GM12878 (cell line): ENCODE data around the gene TNFSF4. TPM values are rescaled to one million over a fixed set of nuclear protein-coding genes. Genes with fewer than 3 reads are reported as not detected.

ENCODE experiments used
- BRCA1 ChIP-seq: IDR thresholded peaks from 2 replicates; pipeline ENCODE4 v1.6.1; 2011; ENCODE audit warnings: low read depth, low read length, improper control_type of control experiment
- CBFB ChIP-seq: IDR thresholded peaks from 2 replicates; pipeline ENCODE4 v1.6.1; 2016; ENCODE audit warnings: antibody characterized with exemption, low read depth
- CBX5 ChIP-seq: sonication (generic); IDR thresholded peaks from 2 replicates; pipeline ENCODE4 v1.6.1; 2016; ENCODE audit warnings: low read depth, moderate library complexity, mild to moderate bottlenecking, inconsistent platforms
- CHD4 ChIP-seq: fragments of 200-600 bp; sonication (generic); IDR thresholded peaks from 2 replicates; pipeline ENCODE4 v1.6.1; 2016; ENCODE audit warnings: mild to moderate bottlenecking
- EGR1 ChIP-seq, 2 experiments: IDR thresholded peaks; 1 replicate in 1 of 2; 2 replicates in 1 of 2; pipeline ENCODE4 v1.6.1; 2011 to 2012; ENCODE audit warnings: low read depth in 2 of 2, low read length in 2 of 2, borderline replicate concordance in 1 of 2, mild to moderate bottlenecking in 1 of 2, moderate library complexity in 1 of 2
- HCFC1 ChIP-seq: fragments of 150-350 bp; IDR thresholded peaks from 2 replicates; pipeline ENCODE4 v1.6.1; 2014; ENCODE audit warnings: low read length
- HDAC2 ChIP-seq: fragments of 200-600 bp; sonication (generic); IDR thresholded peaks from 2 replicates; pipeline ENCODE4 v1.6.1; 2017
- JUND ChIP-seq: IDR thresholded peaks from 2 replicates; pipeline ENCODE4 v1.6.1; 2012; ENCODE audit warnings: low read depth, mild to moderate bottlenecking, low read length, improper control_type of control experiment, moderate library complexity
- KAT2A ChIP-seq: conservative IDR thresholded peaks from 2 replicates; pipeline ENCODE4 v1.6.1; 2011; ENCODE audit warnings: low read depth, low read length; ENCODE audit not compliant: control insufficient read depth
- MEF2A ChIP-seq: IDR thresholded peaks from 2 replicates; pipeline ENCODE4 v1.6.1; 2011; ENCODE audit warnings: low read depth, mild to moderate bottlenecking, low read length, moderate library complexity; ENCODE audit not compliant: insufficient read depth
- MXI1 ChIP-seq: fragments of 150-350 bp; IDR thresholded peaks from 2 replicates; pipeline ENCODE4 v1.6.1; 2011; ENCODE audit warnings: low read depth, mild to moderate bottlenecking, inconsistent platforms, low read length, improper control_type of control experiment
- NBN ChIP-seq: fragments of 450-650 bp; IDR thresholded peaks from 2 replicates; pipeline ENCODE4 v1.6.1; 2016
- POU2F2 ChIP-seq: IDR thresholded peaks from 3 replicates; pipeline ENCODE4 v1.6.1; 2011; ENCODE audit warnings: low read depth, mild to moderate bottlenecking, low read length, borderline replicate concordance
- RAD21 ChIP-seq: IDR thresholded peaks from 2 replicates; pipeline ENCODE4 v1.6.1; 2011; ENCODE audit warnings: mild to moderate bottlenecking, low read depth, low read length, moderate library complexity; ENCODE audit not compliant: insufficient read depth
- STAT1 ChIP-seq: fragments of 450-650 bp; conservative IDR thresholded peaks from 2 replicates; pipeline ENCODE4 v1.6.1; 2014; ENCODE audit warnings: antibody characterized with exemption, mild to moderate bottlenecking
- SUPT20H ChIP-seq: IDR thresholded peaks from 2 replicates; pipeline ENCODE4 v1.6.1; 2011; ENCODE audit warnings: low read depth, mild to moderate bottlenecking, low read length, moderate library complexity, borderline replicate concordance; ENCODE audit not compliant: control insufficient read depth
- TCF3 ChIP-seq: IDR thresholded peaks from 2 replicates; pipeline ENCODE4 v1.6.1; 2012; ENCODE audit warnings: low read depth, mild to moderate bottlenecking, low read length, borderline replicate concordance; ENCODE audit not compliant: insufficient read depth
- YY1 ChIP-seq: IDR thresholded peaks from 2 replicates; pipeline ENCODE4 v1.6.1; 2011; ENCODE audit warnings: low read depth, mild to moderate bottlenecking, low read length
- ZBED1 ChIP-seq: IDR thresholded peaks from 2 replicates; pipeline ENCODE4 v1.6.1; 2016; ENCODE audit warnings: borderline replicate concordance
- ZSCAN29 ChIP-seq: fragments of 450-650 bp; IDR thresholded peaks from 2 replicates; pipeline ENCODE4 v1.6.1; 2017; ENCODE audit warnings: mild to moderate bottlenecking, moderate library complexity
- polyA plus RNA-seq, 11 experiments: library from polyadenylated mRNA; depleted of rRNA in 4 of 11; unstranded in 6 of 11; stranded (reverse) in 5 of 11; fragments of >200 nt; fragmentation: Nextera tagmentation in 4 of 11; fragmentation: Illumina TruSeq in 1 of 11; extraction: Ambion mirVana in 4 of 11; extraction: Trizol in 1 of 11; gene quantifications; 1 replicate in 1 of 11; 2 replicates in 10 of 11; pipeline versions ENCODE4 v1.2.1 to v1.2.3, GENCODE V29; 2011 to 2016; ENCODE audit warnings: inconsistent platforms in 2 of 11, missing spikeins in 2 of 11, low read depth in 1 of 11
- total RNA-seq, 4 experiments: library from RNA; depleted of rRNA in 3 of 4; stranded (reverse); fragments of >200 nt in 3 of 4; fragmentation: Illumina TruSeq in 1 of 4; extraction: Trizol in 1 of 4; gene quantifications; 2 replicates each; pipeline versions ENCODE4 v1.2.1 to v1.2.3, GENCODE V29; 2013 to 2021
- TF ChIP-seq, protein P1 (sequence below): fragments of 450-650 bp; IDR thresholded peaks from 2 replicates; pipeline ENCODE4 v1.6.1; 2016; ENCODE audit warnings: mild to moderate bottlenecking
- TF ChIP-seq, protein P2 (sequence below): IDR thresholded peaks from 2 replicates; pipeline ENCODE4 v1.6.1; 2012; ENCODE audit warnings: improper control_type of control experiment, low read depth, low read length; ENCODE audit not compliant: insufficient replicate concordance
- TF ChIP-seq, protein P3 (sequence below): IDR thresholded peaks from 2 replicates; pipeline ENCODE4 v1.6.1; 2011; ENCODE audit warnings: borderline replicate concordance, low read depth, mild to moderate bottlenecking, moderate library complexity, mixed read lengths, low read length; ENCODE audit not compliant: insufficient read depth; ENCODE audit errors: extremely low read length
- TF ChIP-seq, protein P4 (sequence below): IDR thresholded peaks from 2 replicates; pipeline ENCODE4 v1.6.1; 2012; ENCODE audit warnings: low read length, inconsistent platforms

The TNFSF4 gene
- total and polyA plus RNA-seq, 10 of the 15 experiments (the other 5 are each of a cell fraction or from before 2014, with no cell fraction given) = 8.1 to 31.0 (median 12.9) TPM

DNA sequence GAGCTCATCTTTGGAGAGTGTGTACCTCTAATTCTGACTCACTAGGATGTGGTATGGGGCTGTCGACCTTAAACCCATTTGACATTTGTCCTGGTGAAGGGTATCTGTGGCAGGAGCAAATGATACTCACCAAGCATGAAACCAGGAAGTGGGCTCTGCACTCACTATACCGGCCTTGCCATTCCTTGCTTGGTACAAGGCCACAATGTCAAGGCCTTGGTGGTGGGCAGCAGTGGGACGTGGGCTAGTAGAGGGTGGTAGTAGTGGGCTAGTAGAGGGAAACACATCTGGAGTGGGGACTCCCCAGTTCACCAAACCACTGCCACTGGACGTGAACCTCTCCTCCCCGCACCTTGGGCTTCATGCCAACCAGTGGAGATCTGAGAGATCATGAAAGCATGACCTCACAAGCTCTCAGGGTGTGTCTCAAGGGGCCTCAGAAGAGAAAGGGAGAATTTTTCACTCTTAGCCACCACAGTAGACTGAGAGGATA is 11.5 kb downstream of the TNFSF4 start (continued):
- TF ChIP-seq, protein P1, sequence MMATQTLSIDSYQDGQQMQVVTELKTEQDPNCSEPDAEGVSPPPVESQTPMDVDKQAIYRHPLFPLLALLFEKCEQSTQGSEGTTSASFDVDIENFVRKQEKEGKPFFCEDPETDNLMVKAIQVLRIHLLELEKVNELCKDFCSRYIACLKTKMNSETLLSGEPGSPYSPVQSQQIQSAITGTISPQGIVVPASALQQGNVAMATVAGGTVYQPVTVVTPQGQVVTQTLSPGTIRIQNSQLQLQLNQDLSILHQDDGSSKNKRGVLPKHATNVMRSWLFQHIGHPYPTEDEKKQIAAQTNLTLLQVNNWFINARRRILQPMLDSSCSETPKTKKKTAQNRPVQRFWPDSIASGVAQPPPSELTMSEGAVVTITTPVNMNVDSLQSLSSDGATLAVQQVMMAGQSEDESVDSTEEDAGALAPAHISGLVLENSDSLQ = no peak
- TF ChIP-seq POU2F2 (no peak; the same call in 2 of the 3 replicates), HDAC2 (no peak), JUND (no peak), EGR1 (IDR thresholded peaks at IDR 0.05; ENCODE audit: borderline replicate concordance in 1 of 2, low read depth in 2 of 2, low read length in 2 of 2) (no peak), CBFB (peak; percentile 37; the same call in 1 of the 2 replicates), RAD21 (0 out of 2 replicates have a peak, but pooled peaks have one; percentile 13), NBN (no peak), KAT2A (no peak), TCF3 (no peak), HCFC1 (no peak), CHD4 (no peak), CBX5 (no peak), MEF2A (no peak), STAT1 (no peak), YY1 (no peak), SUPT20H (no peak), ZBED1 (peak; percentile 20; the same call in 1 of the 2 replicates), ZSCAN29 (no peak), MXI1 (no peak), BRCA1 (no peak)
- TF ChIP-seq, protein P2, sequence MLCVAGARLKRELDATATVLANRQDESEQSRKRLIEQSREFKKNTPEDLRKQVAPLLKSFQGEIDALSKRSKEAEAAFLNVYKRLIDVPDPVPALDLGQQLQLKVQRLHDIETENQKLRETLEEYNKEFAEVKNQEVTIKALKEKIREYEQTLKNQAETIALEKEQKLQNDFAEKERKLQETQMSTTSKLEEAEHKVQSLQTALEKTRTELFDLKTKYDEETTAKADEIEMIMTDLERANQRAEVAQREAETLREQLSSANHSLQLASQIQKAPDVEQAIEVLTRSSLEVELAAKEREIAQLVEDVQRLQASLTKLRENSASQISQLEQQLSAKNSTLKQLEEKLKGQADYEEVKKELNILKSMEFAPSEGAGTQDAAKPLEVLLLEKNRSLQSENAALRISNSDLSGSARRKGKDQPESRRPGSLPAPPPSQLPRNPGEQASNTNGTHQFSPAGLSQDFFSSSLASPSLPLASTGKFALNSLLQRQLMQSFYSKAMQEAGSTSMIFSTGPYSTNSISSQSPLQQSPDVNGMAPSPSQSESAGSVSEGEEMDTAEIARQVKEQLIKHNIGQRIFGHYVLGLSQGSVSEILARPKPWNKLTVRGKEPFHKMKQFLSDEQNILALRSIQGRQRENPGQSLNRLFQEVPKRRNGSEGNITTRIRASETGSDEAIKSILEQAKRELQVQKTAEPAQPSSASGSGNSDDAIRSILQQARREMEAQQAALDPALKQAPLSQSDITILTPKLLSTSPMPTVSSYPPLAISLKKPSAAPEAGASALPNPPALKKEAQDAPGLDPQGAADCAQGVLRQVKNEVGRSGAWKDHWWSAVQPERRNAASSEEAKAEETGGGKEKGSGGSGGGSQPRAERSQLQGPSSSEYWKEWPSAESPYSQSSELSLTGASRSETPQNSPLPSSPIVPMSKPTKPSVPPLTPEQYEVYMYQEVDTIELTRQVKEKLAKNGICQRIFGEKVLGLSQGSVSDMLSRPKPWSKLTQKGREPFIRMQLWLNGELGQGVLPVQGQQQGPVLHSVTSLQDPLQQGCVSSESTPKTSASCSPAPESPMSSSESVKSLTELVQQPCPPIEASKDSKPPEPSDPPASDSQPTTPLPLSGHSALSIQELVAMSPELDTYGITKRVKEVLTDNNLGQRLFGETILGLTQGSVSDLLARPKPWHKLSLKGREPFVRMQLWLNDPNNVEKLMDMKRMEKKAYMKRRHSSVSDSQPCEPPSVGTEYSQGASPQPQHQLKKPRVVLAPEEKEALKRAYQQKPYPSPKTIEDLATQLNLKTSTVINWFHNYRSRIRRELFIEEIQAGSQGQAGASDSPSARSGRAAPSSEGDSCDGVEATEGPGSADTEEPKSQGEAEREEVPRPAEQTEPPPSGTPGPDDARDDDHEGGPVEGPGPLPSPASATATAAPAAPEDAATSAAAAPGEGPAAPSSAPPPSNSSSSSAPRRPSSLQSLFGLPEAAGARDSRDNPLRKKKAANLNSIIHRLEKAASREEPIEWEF = no peak
- TF ChIP-seq, protein P3, sequence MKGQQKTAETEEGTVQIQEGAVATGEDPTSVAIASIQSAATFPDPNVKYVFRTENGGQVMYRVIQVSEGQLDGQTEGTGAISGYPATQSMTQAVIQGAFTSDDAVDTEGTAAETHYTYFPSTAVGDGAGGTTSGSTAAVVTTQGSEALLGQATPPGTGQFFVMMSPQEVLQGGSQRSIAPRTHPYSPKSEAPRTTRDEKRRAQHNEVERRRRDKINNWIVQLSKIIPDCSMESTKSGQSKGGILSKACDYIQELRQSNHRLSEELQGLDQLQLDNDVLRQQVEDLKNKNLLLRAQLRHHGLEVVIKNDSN = no peak
- TF ChIP-seq, protein P4, sequence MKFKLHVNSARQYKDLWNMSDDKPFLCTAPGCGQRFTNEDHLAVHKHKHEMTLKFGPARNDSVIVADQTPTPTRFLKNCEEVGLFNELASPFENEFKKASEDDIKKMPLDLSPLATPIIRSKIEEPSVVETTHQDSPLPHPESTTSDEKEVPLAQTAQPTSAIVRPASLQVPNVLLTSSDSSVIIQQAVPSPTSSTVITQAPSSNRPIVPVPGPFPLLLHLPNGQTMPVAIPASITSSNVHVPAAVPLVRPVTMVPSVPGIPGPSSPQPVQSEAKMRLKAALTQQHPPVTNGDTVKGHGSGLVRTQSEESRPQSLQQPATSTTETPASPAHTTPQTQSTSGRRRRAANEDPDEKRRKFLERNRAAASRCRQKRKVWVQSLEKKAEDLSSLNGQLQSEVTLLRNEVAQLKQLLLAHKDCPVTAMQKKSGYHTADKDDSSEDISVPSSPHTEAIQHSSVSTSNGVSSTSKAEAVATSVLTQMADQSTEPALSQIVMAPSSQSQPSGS = peak; percentile 79
